ENCODE data around the gene MTG1.
"Not testable (repeated sequence)": the region's sequence is repeated elsewhere in the genome, so short reads cannot be mapped to it uniquely, and the experiment has no call there.

The MTG1 gene

GRCh38 chr10:133401981-133402725, 8.2 kb downstream of the MTG1 start:
- DNase-seq: no peak

DNA sequence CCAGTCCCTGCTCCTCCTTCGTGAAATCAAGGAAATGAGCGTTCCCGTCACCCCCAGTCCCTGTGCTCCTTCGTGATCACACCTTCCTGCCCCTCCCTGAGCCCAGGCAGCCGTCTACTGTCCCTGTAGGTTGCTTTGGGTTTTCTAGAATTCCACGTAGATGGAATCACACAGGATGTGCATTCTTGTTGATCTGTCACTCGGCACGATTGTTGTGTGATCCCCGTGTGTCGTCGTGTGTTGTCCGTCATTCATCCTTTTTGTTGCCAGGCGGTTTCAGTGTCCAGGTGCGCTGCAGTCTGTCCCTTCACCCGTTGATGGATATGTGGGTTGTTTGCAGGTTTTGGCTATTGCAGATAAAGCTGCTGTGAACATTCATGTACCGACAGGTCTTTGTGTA, 9.4 kb downstream of the MTG1 start:
- DNase-seq: no peak

DNA sequence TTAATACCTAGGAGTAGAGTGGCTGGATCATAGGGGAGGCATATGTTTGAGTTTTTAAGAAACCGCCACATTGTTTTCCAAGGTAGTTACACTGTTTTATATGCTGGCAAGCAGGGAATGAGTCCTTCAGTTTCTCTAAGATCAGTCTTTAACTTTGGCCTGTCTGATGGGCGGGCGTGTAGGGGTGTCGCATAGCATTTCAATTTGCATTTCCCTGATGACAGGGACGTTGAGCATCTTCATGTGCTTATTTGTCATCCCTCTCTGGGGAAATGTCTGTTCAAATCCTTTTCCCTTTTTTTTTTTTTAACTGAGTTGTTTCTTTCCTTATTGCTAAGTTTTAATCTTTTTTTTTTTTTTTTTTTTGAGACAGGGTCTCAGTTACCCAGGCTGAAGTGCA, 9.8 kb downstream of the MTG1 start:
- no peak for DNase-seq

GRCh38 chr10:133405272-133405671, 11.3 kb downstream of the MTG1 start:
- no peak for DNase-seq

DNA sequence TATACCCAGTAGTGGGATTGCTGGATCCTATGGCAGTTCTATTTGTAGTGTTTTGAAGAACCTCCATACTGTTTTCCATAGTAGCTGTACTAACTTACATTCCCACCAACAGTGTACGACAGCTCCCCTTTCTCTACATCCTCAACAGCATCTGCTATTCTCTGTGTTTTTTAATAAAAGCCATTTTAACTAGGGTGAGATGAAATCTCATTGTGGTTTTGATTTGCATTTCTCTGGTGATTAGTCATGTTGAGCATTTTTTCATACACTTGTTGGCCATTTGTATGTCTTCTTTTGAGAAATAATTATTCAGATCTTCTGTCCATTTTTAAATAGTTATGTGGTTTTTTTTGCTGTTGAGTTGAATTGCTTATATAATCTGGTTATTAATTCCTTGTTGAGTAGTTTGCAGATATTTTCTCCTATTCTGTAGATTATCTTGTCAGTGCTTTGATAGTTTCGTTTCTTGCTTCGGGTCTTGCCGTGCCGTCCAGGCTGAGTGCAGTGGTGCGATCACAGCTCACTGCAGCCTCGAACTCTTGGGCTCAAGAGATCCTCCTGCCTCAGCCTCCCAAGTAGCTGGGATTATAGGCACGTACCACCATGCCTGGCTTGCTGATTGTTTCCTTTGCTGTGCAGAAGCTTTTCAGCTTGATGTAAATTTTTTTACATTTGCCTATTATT, 12.0 kb downstream of the MTG1 start:
- DNase-seq: no peak

- DNase-seq: no peak
Measured at GRCh38 chr10:133411523-133412380, 17.8 kb downstream of the MTG1 start.

GRCh38 chr10:133412381-133412711, 18.4 kb downstream of the MTG1 start:
- no peak for DNase-seq

DNA sequence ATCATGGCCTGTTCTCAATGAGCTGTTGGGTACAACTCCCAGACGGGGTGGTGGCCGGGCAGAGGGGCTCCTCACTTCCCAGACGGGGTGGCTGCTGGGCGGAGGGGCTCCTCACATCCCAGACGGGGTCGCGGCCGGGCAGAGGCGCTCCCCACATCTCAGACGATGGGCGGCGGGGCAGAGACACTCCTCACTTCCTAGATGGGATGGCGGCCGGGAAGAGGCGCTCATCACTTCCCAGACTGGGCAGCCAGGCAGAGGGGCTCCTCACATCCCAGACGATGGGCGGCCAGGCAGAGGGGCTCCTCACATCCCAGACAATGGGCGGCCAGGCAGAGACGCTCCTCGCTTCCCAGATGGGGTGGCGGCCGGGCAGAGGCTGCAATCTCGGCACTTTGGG, 20.4 kb downstream of the MTG1 start:
- not testable (repeated sequence) for DNase-seq

DNA sequence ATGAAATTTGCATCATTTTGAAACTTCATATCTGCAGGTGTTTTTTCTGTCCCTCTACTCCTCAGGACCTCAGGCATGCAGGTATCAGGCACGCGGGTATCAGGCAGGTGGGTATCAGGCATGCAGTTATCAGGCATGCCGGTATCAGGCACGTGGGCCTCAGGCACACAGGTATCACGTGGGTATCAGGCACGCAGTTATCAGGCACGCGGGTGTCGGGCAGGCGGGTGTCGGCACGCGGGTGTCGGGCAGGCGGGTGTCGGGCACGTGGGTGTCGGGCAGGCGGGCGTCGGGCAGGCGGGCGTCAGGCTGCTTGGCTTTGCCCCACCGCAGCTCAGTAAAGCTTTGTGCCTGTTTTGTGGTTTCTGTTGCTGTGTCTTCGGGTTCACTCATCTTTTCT, 21.8 kb downstream of the MTG1 start:
- DNase-seq: no peak

DNA sequence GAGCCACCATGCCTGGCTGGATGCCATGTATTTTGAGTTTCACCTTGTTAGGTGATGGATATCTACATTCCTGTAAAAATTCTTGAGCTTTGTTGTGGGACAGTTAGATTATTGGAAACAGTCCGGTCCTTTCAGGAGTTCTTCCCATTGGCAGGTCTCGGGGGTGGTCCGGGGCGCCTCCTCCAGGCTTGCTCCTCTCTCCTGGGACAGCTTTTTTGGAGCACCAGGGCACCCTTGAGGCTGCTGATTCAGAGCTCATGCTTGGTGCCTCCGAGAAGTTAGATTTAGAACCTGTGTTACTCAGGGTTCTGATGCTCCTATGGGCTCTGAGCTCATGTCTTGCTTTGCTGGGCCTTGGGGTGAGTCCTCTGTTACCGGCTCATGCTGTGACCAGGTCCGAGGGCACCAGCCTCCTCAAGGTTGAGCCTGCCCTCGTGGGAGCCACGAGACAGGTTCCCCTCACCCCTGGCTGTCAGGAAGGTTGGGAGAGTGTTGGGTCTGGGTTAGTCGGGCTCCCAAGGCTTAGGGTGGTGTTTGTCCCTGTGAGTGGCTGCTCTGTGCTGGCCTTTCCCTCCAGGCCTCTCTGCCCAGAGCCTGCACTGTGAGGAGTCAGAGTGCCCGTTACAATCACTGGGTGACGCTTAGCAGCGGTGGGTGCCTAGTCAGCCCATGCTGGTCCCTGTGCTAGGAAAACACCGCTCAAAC, 24.5 kb downstream of the MTG1 start:
- no peak for DNase-seq

DNA sequence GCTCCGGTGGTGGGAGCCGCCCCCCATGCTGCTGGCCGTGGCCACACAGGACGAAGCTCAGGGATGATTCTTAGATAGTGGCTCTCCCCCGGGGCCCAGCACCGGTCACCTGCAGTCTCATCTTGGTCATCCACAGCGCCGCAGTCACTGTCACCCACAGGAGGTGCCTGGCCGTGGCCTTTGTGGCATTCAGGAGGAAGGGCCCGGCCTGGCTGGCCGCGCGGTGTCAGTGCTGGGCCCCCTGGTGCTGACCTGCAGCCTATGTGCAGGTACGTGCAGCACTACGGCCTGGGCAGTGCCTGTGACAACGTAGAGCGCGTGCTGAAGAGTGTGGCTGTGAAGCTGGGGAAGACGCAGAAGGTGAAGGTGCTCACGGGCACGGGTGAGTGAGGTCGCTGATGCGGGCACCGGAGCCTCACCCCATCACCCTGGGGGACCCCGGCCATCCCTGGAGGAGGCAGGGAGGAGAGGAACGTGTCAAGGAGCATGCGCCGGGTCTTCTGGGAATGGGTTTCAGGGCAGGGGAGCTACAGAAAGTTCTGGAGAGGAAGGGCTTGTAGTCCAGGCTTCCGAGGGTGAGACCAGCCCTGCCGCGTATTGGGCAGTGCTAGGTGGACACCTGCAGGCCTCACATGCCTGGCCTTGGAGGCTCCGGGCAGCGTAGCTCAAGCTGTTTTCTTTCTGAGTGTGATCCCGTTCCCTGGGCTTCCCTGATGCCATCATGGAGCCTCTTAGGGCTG, 25.4 kb downstream of the MTG1 start:
- no peak for DNase-seq

GRCh38 chr10:133420028-133420427, 26.1 kb downstream of the MTG1 start:
- no peak for DNase-seq

- DNase-seq: no peak
Measured at GRCh38 chr10:133420579-133420978, 26.6 kb downstream of the MTG1 start.

- no peak for DNase-seq
Measured at GRCh38 chr10:133421336-133422222, 27.6 kb downstream of the MTG1 start.

GRCh38 chr10:133422223-133422806, 28.4 kb downstream of the MTG1 start:
- no peak for DNase-seq

DNA sequence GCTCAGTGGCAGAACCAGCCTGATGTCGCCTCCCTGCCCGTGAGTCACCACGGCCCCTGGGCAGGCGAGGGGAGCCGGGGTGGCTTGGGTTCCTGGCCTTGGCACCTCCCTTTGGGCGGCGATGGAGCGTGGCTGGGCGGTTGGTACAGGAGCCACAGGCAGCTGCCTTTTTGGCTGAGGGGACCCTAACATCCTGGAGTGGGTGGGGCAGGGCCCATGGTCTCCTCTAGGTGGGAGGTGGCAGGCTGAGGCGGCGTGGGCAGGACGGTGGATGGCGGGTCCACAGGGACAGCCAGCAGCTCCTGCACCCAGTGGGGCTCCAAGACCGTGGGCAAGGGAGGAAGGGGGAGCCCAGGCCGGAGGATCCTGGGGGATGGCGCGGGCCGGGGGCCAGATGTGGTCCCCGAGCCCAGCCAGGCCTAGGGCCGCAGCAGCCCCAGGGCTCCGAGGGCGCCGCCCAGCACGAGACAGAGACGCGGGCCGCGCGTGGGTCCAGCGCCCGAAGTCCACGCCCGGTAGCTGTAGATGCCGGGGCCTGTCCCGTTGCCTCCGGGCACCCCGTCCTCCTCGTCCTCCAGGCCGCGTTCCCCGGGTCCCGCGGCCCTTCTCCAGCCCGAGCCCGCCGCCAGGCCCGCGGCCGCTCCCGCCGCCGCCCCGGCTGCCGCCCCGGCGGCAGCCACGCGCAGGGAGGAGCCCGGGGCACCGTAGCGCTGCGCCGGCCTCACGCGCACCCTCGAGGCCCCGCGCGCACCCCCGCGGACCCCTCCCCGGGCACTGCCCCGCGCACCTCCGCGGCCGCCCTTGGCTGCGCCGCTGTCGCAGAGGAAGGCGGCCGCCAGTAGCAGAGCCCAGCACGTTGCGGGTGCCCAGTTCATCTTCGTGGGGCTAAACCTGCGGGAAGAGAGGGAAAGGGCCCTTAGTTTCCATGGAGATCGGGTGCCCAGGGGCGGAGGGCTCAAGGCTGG, 29.1 kb downstream of the MTG1 start:
- no peak for DNase-seq

DNA sequence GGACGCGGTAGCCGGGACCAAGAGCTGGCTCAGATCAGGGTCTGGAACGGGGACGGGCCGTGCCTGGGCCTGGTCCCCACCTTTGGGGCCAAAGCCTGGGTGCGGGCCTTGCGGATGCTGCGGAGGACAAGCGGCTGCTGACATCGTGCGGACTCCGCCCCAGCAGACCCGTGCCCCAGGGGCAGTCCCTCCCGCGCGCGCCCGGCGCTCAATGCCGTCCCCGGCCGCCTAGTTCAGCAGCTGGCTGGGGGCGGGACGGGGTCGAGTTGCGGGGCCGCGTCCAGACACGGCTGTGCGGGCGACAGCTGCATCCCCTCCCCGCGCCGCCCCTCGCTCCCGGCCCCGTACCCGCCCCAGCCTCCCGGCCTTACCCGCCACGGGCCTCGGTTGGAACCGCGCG, 30.1 kb downstream of the MTG1 start:
- DNase-seq: not testable (repeated sequence)

- not testable (repeated sequence) for DNase-seq
Measured at GRCh38 chr10:133424601-133425000, 30.6 kb downstream of the MTG1 start, which contains the start of gene SPRN. TSS of gene SPRN (minus strand) at chr10:133424625. CDS start at chr10:133423681, 944 bp downstream.

DNA sequence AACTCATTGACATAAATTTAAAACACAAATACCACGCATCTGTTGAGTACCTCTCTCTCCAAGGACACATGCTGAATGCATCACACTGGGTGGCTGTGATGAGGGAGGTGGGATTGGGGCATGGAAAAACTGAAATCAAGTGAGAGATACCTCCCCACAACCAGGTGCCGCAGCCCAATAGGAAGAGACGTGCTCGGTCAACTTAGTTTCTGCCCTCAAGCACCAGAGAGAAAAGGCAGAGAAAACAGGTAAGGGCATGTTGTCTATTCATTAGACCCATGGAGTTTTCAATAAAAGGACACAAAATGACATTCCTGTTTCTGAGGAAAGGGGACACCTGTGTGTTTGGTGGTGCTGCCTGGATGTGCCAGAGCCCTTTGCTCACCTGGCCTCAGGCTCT, 35.6 kb downstream of the MTG1 start:
- not testable (repeated sequence) for DNase-seq
